CD4-positive, CD25-positive, alpha-beta regulatory T cell (primary cell): ENCODE results near the gene CABYR. TPM values are rescaled to one million over a fixed set of nuclear protein-coding genes. Genes with fewer than 3 reads are reported as not detected.

ENCODE experiments used
- ATAC-seq, 2 donors: fragments of 150-1000 bp; cut with Tn5 transposase; one replicate each; pipeline ENCODE4 v1.10.0; 2021; ENCODE audit warnings: low read depth in 2 of 2, moderate number of reproducible peaks in 2 of 2, moderate library complexity in 1 of 2
- DNase-seq, 3 donors: peaks; one replicate each; pipeline versions ENCODE4 v3.0.0 to v3.0.0-alpha.2; 2012 to 2022; ENCODE audit warnings: mixed read lengths in 1 of 3
- H3K27ac ChIP-seq: one replicate; pipeline ENCODE4 v1.7.0; 2013; ENCODE audit warnings: mild to moderate bottlenecking, low read length; ENCODE audit not compliant: insufficient read depth, poor library complexity, severe bottlenecking
- H3K27me3 ChIP-seq: one replicate; pipeline ENCODE4 v1.7.0; 2013; ENCODE audit warnings: low read length; ENCODE audit not compliant: control insufficient read depth, insufficient read depth
- H3K36me3 ChIP-seq: one replicate; pipeline ENCODE4 v1.7.0; 2013; ENCODE audit warnings: mild to moderate bottlenecking, low read length, moderate library complexity; ENCODE audit not compliant: control insufficient read depth, insufficient read depth
- H3K4me1 ChIP-seq: 2 replicates; pipeline ENCODE4 v1.7.0; 2013; ENCODE audit warnings: mild to moderate bottlenecking, low read length; ENCODE audit not compliant: insufficient read depth, control insufficient read depth, poor library complexity, severe bottlenecking
- H3K4me3 ChIP-seq: one replicate; pipeline ENCODE4 v1.7.0; 2013; ENCODE audit warnings: low read depth, mild to moderate bottlenecking, low read length, moderate library complexity
- H3K9me3 ChIP-seq, 2 experiments: 1 replicate in 1 of 2; 2 replicates in 1 of 2; pipeline ENCODE4 v1.7.0; 2013; ENCODE audit warnings: low read length in 2 of 2, mild to moderate bottlenecking in 1 of 2, moderate library complexity in 1 of 2; ENCODE audit not compliant: control insufficient read depth in 2 of 2
- H3K27ac Mint-ChIP-seq, 3 donors: one replicate each; pipeline ENCODE4 v1.8.0; 2020 to 2022; ENCODE audit warnings: mild to moderate bottlenecking in 3 of 3, mixed read lengths in 3 of 3, moderate library complexity in 2 of 3
- H3K27me3 Mint-ChIP-seq: one replicate; pipeline ENCODE4 v1.8.0; 2022; ENCODE audit warnings: mild to moderate bottlenecking, mixed read lengths
- H3K36me3 Mint-ChIP-seq: one replicate; pipeline ENCODE4 v1.8.0; 2020; ENCODE audit warnings: mixed read lengths
- H3K4me1 Mint-ChIP-seq, 4 donors: one replicate each; pipeline ENCODE4 v1.8.0; 2020 to 2022; ENCODE audit warnings: mixed read lengths in 4 of 4, mild to moderate bottlenecking in 1 of 4
- H3K4me3 Mint-ChIP-seq, 4 donors: one replicate each; pipeline ENCODE4 v1.8.0; 2020 to 2022; ENCODE audit warnings: mild to moderate bottlenecking in 4 of 4, mixed read lengths in 4 of 4, moderate library complexity in 3 of 4
- H3K9me3 Mint-ChIP-seq, 7 donors: one replicate each; pipeline ENCODE4 v1.8.0; 2020 to 2022; ENCODE audit warnings: mixed read lengths in 7 of 7, mild to moderate bottlenecking in 3 of 7, moderate library complexity in 2 of 7
- polyA plus RNA-seq, 4 donors: library from polyadenylated mRNA; unstranded; fragments of 300-500 nt; fragmentation: Illumina TruSeq; gene quantifications; one replicate each; pipeline ENCODE4 v1.2.3, GENCODE V29; 2021
- total RNA-seq: library from RNA; stranded (reverse); gene quantifications from one replicate; pipeline ENCODE4 v1.2.3, GENCODE V29; 2022

CABYR gene
- total and polyA plus RNA-seq, 5 donors from 2014 or later = 0.19 to 1.2 (median 0.56) TPM; not detected in 2

DNA sequence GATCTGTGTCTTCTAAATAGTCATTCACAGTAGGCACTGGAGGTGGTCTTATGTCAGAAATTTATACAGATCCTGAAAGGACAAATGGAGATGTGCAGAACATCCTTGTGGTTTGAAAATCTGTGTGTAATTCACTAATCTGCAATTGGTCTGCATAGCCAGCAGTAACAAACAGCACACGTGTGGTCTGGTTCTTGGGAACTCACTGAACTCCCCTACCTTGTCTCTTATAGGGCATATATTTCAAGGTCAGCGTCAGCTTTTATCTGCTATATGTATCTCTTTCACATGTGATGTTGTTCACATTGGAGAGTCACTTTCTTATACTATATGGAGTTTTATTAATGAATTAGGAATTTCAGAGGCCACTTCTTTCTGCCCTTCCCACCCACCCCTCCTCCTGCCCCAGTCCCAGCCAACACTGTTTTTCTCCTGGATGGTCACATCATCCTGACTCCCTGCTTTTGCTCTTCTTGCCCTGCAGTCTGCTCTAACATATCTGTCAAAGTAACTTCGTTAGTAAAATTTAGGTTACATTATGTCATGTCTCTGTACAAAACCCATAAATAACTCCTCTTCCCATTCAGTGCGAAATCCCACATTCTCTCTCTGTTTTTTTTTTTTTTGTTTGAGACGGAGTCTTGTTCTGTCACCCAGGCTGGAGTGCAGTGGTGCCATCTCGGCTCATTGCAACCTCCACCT lies 35.4 kb upstream of the CABYR start:
- H3K4me1 ChIP-seq = no peaks in the 10 kb centered on the region
- no peaks in the 10 kb centered on the region for H3K27me3 Mint-ChIP-seq
- peaks cover 50% of the 10 kb centered on the region for H3K36me3 Mint-ChIP-seq
- H3K4me3 Mint-ChIP-seq = no peak overlapping the region
- H3K36me3 ChIP-seq = peaks cover 71% of the 10 kb centered on the region
- H3K9me3 ChIP-seq = no peaks in the 10 kb centered on the region
- no peak for DNase-seq
- no peaks in the 10 kb centered on the region for H3K27me3 ChIP-seq
- peak overlapping the region in 2 of 3 donors; percentile 47 to 86 for H3K27ac Mint-ChIP-seq
- H3K4me3 ChIP-seq = no peak overlapping the region
- no peaks in the 10 kb centered on the region for H3K9me3 Mint-ChIP-seq
- no peak for ATAC-seq
- H3K27ac ChIP-seq = no peak overlapping the region
- H3K4me1 Mint-ChIP-seq = peaks cover 19 to 51% (median 41%) of the 10 kb centered on the region in 4 donors

GRCh38 chr18:24104486-24104885 lies 34.4 kb upstream of the CABYR start:
- Mint-ChIP-seq H3K4me3 (no peak overlapping the region), H3K4me1 (peaks cover 21 to 51% (median 42%) of the 10 kb centered on the region in 4 donors), H3K27me3 (no peaks in the 10 kb centered on the region), H3K27ac (peak overlapping the region in 2 of 3 donors; percentile 11 to 76), H3K9me3 (no peaks in the 10 kb centered on the region), H3K36me3 (peaks cover 50% of the 10 kb centered on the region)
- Histone ChIP-seq H3K36me3 (peaks cover 70% of the 10 kb centered on the region), H3K4me1 (no peaks in the 10 kb centered on the region), H3K27me3 (no peaks in the 10 kb centered on the region), H3K9me3 (no peaks in the 10 kb centered on the region), H3K27ac (no peak overlapping the region), H3K4me3 (no peak overlapping the region)
- ATAC-seq (no peak), DNase-seq (no peak)

- H3K36me3 Mint-ChIP-seq = peaks cover 32% of the 10 kb centered on the region
- no peaks in the 10 kb centered on the region for H3K27me3 Mint-ChIP-seq
- no peak overlapping the region for H3K4me3 Mint-ChIP-seq
- H3K4me1 Mint-ChIP-seq = peaks cover 26 to 45% (median 35%) of the 10 kb centered on the region in 4 donors
- H3K36me3 ChIP-seq = peaks cover 58% of the 10 kb centered on the region
- H3K4me3 ChIP-seq = no peak overlapping the region
- H3K27ac ChIP-seq = no peak overlapping the region
- no peaks in the 10 kb centered on the region for H3K9me3 Mint-ChIP-seq
- no peak overlapping the region for H3K27ac Mint-ChIP-seq
- H3K27me3 ChIP-seq = no peaks in the 10 kb centered on the region
- no peaks in the 10 kb centered on the region for H3K9me3 ChIP-seq
- ATAC-seq = no peak
- H3K4me1 ChIP-seq = no peaks in the 10 kb centered on the region
- DNase-seq = no peak
Observed at GRCh38 chr18:24108641-24109040, 30.2 kb upstream of the CABYR start.

DNA sequence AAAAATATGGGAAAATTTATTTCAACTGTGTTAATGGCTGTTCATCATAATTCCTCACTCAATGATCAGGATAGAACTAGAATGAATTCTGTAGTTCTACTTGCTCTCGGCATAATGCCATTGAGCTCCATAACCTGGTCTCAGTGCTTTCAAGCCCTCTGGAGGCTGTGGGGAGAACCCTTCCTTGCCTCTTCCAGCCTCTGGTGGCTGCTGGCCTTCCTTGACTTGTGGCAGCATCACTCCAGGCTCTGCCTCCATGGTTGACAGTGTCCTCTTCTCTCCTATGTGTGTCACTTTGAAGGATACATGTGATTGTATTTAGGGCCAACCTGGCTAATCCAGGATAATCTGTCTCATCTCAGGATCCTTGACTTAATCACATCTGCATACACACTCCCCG lies 26.9 kb upstream of the CABYR start:
- peaks cover 42% of the 10 kb centered on the region for H3K36me3 Mint-ChIP-seq
- ATAC-seq (no peak), DNase-seq (no peak)
- H3K9me3 Mint-ChIP-seq = no peaks in the 10 kb centered on the region
- peaks cover 19 to 49% (median 30%) of the 10 kb centered on the region in 4 donors for H3K4me1 Mint-ChIP-seq
- no peak overlapping the region for H3K4me3 Mint-ChIP-seq
- Histone ChIP-seq H3K27me3 (no peaks in the 10 kb centered on the region), H3K27ac (no peak overlapping the region), H3K4me1 (no peaks in the 10 kb centered on the region), H3K4me3 (no peak overlapping the region), H3K36me3 (peaks cover 68% of the 10 kb centered on the region), H3K9me3 (no peaks in the 10 kb centered on the region)
- peak overlapping the region; percentile 9 to 60 (median 11) for H3K27ac Mint-ChIP-seq
- H3K27me3 Mint-ChIP-seq = no peaks in the 10 kb centered on the region

DNA sequence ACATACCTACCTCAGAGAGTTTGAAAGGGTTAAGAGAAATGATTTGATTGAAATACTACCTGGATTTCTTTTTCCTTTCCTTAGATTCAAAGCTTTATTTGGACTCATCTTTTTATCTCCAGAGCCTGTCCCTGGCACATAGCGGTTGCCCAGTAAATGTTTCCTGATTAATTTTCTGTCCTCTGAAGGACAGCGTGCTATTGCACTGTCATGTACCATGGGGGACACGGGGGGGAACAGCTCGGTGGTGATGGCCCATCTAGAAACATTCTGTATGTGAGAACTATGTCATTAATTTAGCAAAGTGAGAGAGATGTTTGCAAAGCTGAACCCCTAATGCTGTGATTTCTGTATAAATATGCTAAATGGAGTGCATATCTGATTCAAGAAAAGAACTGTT lies 26.4 kb upstream of the CABYR start:
- Histone ChIP-seq H3K27me3 (no peaks in the 10 kb centered on the region), H3K9me3 (no peaks in the 10 kb centered on the region), H3K27ac (no peak overlapping the region), H3K4me3 (no peak overlapping the region), H3K36me3 (peaks cover 68% of the 10 kb centered on the region), H3K4me1 (no peaks in the 10 kb centered on the region)
- ATAC-seq (no peak), DNase-seq (no peak)
- Mint-ChIP-seq H3K4me1 (peaks cover 13 to 43% (median 29%) of the 10 kb centered on the region in 4 donors), H3K4me3 (no peak overlapping the region), H3K27ac (peak overlapping the region in 2 of 3 donors; percentile 11 to 60), H3K36me3 (peaks cover 38% of the 10 kb centered on the region), H3K27me3 (no peaks in the 10 kb centered on the region), H3K9me3 (no peaks in the 10 kb centered on the region)

GRCh38 chr18:24112874-24113615 lies 25.8 kb upstream of the CABYR start:
- ATAC-seq = no peak
- Histone ChIP-seq H3K27ac (no peak overlapping the region), H3K36me3 (peaks cover 67% of the 10 kb centered on the region), H3K9me3 (no peaks in the 10 kb centered on the region), H3K4me3 (no peak overlapping the region), H3K4me1 (no peaks in the 10 kb centered on the region), H3K27me3 (no peaks in the 10 kb centered on the region)
- peaks cover 34% of the 10 kb centered on the region for H3K36me3 Mint-ChIP-seq
- no peaks in the 10 kb centered on the region for H3K27me3 Mint-ChIP-seq
- H3K4me1 Mint-ChIP-seq = peaks cover 18 to 39% (median 29%) of the 10 kb centered on the region in 4 donors
- H3K4me3 Mint-ChIP-seq = peak overlapping the region in 1 of 4 donors; percentile 59
- H3K9me3 Mint-ChIP-seq = no peaks in the 10 kb centered on the region
- DNase-seq = no peak
- H3K27ac Mint-ChIP-seq = peak overlapping the region in 2 of 3 donors; percentile 60 to 81

DNA sequence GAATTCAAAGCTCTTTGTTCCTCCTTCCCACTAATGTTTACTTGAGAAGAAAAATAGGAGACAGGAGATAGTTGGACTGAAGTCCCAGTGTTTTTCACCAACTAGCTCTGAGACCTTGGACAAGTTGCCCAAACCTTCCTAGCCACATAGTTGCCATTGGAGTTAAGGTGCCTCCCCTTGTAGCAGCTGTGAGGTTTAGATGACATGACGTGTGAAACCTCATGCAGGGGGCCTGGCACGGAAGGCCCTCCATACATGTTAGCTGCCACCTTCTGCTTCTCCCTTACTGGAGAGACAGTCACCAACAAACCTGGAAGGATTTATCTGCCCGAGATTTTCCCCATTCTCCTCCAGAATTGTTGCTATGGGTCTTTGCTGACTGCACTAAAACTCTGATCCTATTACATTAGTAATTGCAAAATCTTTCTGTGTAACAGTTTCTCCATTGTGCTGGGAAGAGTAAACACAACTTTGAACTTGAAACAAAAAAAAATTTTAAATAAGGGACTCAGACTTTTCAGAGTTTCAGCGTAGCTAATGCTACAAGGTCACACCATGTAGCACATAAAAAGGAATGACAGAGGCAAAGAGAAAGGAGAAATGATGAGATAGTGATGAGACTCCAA lies 23.8 kb upstream of the CABYR start:
- H3K9me3 Mint-ChIP-seq = no peaks in the 10 kb centered on the region
- peak overlapping the region; percentile 7 to 75 (median 74) for H3K27ac Mint-ChIP-seq
- peaks cover 70% of the 10 kb centered on the region for H3K36me3 ChIP-seq
- no peak for ATAC-seq
- H3K36me3 Mint-ChIP-seq = peaks cover 42% of the 10 kb centered on the region
- peaks cover 27 to 46% (median 34%) of the 10 kb centered on the region in 4 donors for H3K4me1 Mint-ChIP-seq
- no peaks in the 10 kb centered on the region for H3K9me3 ChIP-seq
- H3K4me3 ChIP-seq = no peak overlapping the region
- no peaks in the 10 kb centered on the region for H3K27me3 ChIP-seq
- H3K4me1 ChIP-seq = no peaks in the 10 kb centered on the region
- DNase-seq = no peak
- no peak overlapping the region for H3K27ac ChIP-seq
- peak overlapping the region in 1 of 4 donors; percentile 38 for H3K4me3 Mint-ChIP-seq
- no peaks in the 10 kb centered on the region for H3K27me3 Mint-ChIP-seq
